GM19035 (cell line): ENCODE results near the gene ZBTB49.
A peak's percentile ranks its signal among the peaks of the same experiment; 100 is the strongest.
"Not testable (repeated sequence)": the region's sequence is repeated elsewhere in the genome, so short reads cannot be mapped to it uniquely, and the experiment has no call there.

Experiments
- ATAC-seq: cut with Tn5 transposase; IDR thresholded peaks from one replicate; pipeline ENCODE4 v1.9.1; 2021; ENCODE audit not compliant: unreplicated experiment

The ZBTB49 gene

GRCh38 chr4:4289941-4290850, at the start of gene ZBTB49, which contains the start of gene LYAR:
TSS of gene ZBTB49 (plus strand) at chr4:4290251. CDS start at chr4:4299946, 9,695 bp downstream.
TSS of gene LYAR (minus strand) at chr4:4290154. CDS start at chr4:4283742, 6,412 bp downstream.
- peak; percentile 83 for ATAC-seq

- ATAC-seq = no peak
Measured at GRCh38 chr4:4245172-4245571, 44.9 kb upstream of the ZBTB49 start.

GRCh38 chr4:4247696-4248028, 42.4 kb upstream of the ZBTB49 start:
- peak; percentile 41 for ATAC-seq

- peak; percentile 96 for ATAC-seq
Measured at GRCh38 chr4:4248029-4248884, 41.8 kb upstream of the ZBTB49 start, which contains the start of gene TMEM128. TSS of gene TMEM128 (minus strand) at chr4:4248223. CDS start at chr4:4248202, 21 bp downstream.

- no peak for ATAC-seq
Measured at GRCh38 chr4:4248885-4249203, 41.2 kb upstream of the ZBTB49 start.

GRCh38 chr4:4249342-4249741, 40.7 kb upstream of the ZBTB49 start:
- not testable (repeated sequence) for ATAC-seq

GRCh38 chr4:4249866-4250265, 40.2 kb upstream of the ZBTB49 start:
- no peak for ATAC-seq

GRCh38 chr4:4254199-4254598, 35.9 kb upstream of the ZBTB49 start:
- ATAC-seq = no peak

- no peak for ATAC-seq
Measured at GRCh38 chr4:4254666-4255065, 35.4 kb upstream of the ZBTB49 start.

- no peak for ATAC-seq
Measured at GRCh38 chr4:4256799-4257198, 33.3 kb upstream of the ZBTB49 start.

- ATAC-seq = not testable (repeated sequence)
Measured at GRCh38 chr4:4257705-4258104, 32.3 kb upstream of the ZBTB49 start.

GRCh38 chr4:4259484-4260100, 30.5 kb upstream of the ZBTB49 start:
- ATAC-seq = no peak

GRCh38 chr4:4260185-4260751, 29.8 kb upstream of the ZBTB49 start:
- no peak for ATAC-seq

- no peak for ATAC-seq
Measured at GRCh38 chr4:4267981-4268380, 22.1 kb upstream of the ZBTB49 start.

GRCh38 chr4:4268776-4269175, 21.3 kb upstream of the ZBTB49 start:
- ATAC-seq = no peak

GRCh38 chr4:4269331-4269731, 20.7 kb upstream of the ZBTB49 start:
- ATAC-seq = no peak

- ATAC-seq = no peak
Measured at GRCh38 chr4:4269856-4270255, 20.2 kb upstream of the ZBTB49 start.

GRCh38 chr4:4270529-4270928, 19.5 kb upstream of the ZBTB49 start:
- ATAC-seq = no peak

GRCh38 chr4:4271912-4272311, 18.1 kb upstream of the ZBTB49 start:
- ATAC-seq = no peak

- no peak for ATAC-seq
Measured at GRCh38 chr4:4274226-4274625, 15.8 kb upstream of the ZBTB49 start.

- ATAC-seq = no peak
Measured at GRCh38 chr4:4277531-4277930, 12.5 kb upstream of the ZBTB49 start.
